HG02588 (cell line): ENCODE results near the gene TMEM150C.
"Not testable (repeated sequence)": the region's sequence is repeated elsewhere in the genome, so short reads cannot be mapped to it uniquely, and the experiment has no call there.

Source experiments
- ATAC-seq: cut with Tn5 transposase; IDR thresholded peaks from one replicate; pipeline ENCODE4 v1.9.1; 2021; ENCODE audit warnings: mild to moderate bottlenecking, moderate library complexity; ENCODE audit not compliant: unreplicated experiment

TMEM150C gene

DNA sequence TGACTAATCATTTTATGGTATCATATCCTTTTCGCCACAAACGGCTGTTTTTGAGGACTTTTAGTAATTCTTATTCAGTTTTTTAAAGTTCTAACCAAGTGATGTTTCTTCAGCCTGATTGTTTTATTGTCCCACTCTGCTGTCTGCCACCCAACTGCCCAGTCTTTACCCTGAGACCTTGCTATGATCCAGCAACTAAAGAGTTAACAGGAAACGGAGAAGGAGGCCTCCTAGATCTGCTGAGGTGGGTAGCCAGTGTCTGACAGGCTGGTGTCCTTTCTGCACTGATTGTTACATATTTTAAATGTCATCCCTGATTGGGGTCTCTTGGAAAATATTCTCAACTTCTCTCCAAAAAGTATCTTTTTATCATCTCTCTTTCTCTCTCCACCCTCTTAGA lies 7.9 kb upstream of the TMEM150C start:
- ATAC-seq, result no peak

DNA sequence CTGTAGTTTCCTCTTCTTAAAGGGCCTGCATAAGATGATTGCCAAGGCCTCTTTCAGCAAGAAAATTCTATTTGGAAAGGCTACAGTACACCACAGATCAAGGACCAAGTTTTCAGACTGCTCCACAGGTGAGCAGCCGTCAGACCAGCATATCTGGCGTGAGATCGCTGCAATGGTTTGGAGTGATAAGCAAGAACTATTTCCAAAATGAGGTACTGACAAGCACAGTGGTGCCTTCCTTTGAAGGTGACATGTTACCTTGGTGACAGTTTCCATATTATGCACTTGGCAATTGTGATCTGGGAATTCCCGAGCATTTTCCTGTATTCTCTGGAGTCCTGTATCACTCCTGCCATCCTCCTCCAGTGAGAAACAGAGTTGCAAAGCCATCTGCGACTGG lies 7.3 kb upstream of the TMEM150C start:
- ATAC-seq, result no peak

DNA sequence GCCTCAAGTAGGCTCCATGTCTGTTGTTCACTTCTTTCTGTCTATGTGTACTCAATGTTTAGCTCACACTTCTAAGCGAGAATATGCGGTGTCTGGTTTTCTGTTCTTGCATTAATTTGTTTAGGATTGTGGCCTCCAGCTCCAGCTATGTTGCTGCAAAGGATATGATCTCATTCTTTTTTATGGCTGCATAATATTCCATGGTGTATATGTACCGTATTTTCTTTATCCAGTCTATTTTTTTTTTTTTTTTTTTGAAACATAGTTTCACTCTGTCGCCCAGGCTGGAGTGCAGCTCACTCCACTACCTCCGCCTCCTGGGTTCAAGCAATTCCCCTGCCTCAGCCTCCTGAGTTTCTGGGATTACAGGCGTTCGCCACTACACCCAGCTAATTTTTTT lies 5.7 kb upstream of the TMEM150C start:
- ATAC-seq, result no peak

DNA sequence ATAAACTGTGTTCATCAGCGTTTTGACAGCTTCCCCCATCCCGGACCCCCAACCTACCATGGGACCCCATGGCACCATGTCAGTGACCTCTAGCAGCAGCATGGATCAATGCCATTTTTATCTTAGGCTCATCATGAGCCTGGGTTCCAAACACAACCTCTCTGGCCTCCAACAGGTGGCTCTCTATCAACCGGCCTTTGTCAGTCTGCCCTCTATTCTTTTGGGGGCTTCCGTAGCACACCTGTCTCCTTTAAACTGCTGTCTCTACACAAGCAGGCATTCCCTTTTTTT lies 721 bp upstream of the TMEM150C start:
- no peak for ATAC-seq

DNA sequence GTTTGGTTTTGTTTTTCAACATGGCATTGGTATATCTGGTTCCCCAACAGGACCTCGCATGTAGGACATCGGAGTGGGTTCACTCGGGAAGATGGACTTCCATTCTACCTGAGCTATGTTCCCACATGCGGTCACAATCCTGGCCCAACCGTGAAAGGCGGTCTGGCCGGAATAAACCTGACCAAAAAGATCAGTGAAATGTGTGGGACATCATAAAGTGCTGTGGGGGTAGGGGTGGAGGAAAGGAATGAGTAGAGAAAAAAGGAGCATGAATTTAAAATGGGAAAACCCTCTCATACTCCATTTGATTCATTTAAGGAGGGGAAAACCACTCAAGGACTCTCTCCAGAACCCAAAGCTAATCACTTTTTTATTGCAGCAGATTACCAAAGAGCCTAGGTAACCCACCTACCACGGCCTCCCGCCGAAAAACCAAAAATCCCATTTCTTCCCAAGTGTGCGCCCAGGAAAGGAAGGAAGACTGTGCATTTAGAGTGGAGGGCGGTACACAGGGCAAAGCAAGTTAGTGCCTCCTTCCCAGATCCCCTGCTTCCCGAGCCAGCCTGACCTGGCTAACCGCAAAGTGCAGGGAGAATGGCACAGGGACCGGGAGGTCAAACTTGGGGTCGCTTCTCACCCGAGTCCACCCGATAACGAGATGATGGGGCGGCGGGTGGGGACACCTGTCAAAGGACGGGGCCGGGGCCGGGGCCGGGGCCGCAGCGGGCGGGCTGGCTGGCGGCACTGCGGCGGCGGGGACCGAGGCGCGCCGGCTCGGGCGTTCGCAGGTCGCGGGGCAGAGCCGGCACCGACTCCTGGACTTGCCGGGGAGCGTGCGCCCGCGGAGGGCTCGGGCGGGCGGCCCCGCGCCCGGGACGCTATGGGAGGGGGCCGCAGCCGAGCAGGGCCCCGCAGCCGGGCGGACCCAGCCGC lies 669 bp downstream of the TMEM150C start:
- ATAC-seq, result no peak

DNA sequence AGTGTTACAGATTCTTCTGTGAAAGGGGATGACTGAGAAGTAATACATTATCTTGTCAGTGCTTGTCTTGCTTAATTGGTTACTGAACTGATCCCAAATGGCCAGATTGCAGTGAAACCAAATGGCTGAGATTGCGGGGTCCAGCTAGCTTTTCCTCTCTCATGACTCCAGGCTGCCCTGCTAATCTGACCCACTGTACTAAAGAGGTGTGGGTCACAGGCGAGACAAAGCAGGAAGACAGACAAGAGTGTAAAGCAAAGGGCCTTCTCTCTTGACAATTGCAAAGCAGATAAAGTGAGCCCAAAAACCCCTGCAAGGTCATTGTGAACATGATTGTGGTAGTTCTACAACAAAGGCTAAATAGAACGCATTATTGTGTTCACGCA lies 2.1 kb downstream of the TMEM150C start:
- no peak for ATAC-seq

DNA sequence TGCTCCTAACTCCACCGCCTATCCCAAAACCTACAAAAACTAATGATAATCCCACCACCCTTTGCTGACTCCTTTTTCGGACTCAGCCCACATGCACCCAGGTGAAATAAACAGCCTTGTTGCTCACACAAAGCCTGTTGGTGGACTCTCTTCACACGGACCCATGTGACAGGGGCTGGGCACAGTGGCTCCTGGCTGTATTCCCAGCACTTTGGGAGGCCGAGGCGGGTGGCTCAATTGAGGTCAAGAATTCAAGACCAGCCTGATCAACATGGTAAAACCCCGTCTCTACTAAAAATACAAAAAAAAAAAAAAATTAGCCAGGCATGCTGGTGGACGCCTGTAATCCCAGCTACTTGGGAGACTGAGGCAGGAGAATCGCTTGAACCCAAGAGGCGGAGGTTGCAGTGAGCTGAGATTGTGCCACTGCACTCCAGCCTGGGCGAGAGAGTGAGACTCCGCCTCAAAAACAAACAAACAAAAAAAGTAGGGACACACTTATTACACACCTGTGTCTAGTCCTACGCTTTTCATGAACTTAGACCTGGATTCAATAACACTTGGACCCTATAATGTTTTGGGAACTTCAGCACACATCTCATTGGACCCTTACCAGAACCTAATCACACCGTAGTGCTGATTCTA lies 2.6 kb downstream of the TMEM150C start:
- not testable (repeated sequence) for ATAC-seq

DNA sequence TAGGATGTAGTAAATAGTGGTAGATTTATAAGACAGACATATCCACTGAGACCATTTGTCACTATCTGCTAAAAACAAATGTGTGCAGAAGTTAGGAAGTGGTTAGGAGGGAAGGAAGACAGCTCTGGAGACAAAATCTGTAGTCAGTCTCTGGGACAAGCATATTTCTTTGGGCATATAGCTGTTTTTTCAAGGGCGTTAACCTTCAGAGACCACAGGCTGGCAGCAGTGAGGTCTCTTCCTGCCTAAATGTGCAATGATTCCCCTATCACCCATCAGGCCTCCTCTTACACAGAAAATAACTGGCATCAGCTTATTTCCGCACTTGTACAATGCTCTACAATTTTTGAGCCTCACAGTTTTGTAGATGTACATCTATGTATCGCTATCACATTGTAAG lies 6.5 kb downstream of the TMEM150C start:
- ATAC-seq, result no peak

DNA sequence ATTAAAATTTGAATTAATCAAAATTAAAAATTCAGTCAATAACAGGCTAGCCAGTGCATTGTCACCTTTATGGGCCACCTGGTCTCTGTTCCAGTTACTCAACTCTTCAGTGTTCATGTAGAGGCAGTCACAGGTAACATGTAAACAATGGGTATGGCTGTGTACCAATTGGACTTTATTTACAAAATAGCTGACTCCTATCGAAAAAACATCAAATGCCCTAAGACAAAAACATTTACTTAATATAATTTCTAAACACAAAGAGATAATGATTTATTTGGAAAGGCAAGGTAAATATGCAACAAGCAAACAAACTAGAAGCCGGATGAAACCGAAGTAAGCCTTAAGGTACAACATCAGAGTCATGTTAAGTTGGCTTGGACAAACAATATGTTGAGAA lies 8.8 kb downstream of the TMEM150C start:
- ATAC-seq, result no peak

DNA sequence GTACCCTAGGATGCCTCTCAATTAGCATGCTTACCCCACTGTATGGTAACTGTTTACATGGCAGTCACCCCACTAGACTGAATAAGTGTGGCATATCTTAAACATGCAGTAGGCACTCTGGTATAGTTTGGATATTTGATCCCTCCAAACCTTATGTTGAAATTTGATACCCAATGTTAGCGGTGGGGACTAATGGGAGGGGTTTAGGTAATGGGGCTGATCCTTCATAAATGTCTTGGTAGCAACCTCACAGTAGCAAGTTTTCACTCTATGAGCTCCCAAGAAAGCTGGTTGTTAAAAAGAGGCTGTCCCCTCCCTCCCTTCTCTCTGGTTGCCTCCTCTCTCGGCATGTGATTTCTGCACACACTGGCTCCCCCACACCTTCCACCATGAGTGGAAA lies 10.1 kb downstream of the TMEM150C start:
- no peak for ATAC-seq

DNA sequence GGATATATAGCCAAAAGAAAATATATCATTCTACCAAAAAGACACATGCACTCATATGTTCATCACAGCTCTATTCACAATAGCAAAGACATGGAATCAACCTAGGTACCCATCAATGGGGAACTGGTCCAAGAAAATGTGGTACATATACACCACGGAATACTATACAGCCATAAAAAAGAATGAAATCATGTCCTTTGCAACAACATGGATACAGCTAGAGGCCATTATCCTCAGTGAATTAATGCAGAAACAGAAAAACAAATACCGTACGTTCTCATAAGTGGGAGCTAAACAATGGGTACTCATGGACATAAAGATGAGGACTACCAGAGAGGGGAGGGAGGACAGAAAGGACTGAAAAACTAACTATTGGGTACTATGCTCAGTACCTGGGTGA lies 13.9 kb downstream of the TMEM150C start:
- not testable (repeated sequence) for ATAC-seq

DNA sequence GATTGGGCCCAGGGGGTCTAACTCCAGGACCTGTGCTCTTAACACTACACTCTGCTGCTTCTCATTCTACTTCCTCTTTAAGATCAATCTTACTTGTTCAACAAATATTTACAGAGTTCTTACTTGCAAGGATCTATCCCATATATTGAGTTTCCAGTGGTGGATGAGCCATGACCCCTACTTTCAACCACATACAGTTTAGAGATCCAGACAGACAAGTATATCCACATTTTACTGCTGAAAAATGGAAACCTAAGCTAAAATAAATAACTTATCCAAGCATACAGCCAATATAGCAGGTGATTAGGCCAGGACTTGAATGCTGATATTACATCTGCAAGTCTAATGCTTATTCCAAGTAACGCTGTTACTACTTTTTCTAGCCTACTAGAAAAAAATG lies 18.7 kb downstream of the TMEM150C start:
- ATAC-seq, result no peak

DNA sequence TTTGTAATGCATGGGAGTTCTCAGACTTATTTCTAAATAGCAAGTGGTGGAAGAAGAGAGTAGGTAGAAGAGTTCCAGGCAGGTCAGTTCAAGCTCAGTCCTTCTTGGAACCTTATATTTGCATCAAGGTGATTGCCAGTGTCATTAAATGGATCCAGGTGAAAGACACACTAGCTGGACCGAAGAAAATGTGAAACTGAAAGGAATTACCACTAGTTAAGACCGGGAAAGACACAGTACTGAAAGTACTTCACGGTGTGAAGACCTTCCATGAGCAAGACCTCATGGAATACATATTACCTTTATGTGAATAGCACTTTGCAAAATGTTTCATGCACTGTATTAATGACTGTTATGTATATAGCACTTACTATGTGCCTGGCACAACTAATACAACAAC lies 19.1 kb downstream of the TMEM150C start:
- ATAC-seq, result no peak

DNA sequence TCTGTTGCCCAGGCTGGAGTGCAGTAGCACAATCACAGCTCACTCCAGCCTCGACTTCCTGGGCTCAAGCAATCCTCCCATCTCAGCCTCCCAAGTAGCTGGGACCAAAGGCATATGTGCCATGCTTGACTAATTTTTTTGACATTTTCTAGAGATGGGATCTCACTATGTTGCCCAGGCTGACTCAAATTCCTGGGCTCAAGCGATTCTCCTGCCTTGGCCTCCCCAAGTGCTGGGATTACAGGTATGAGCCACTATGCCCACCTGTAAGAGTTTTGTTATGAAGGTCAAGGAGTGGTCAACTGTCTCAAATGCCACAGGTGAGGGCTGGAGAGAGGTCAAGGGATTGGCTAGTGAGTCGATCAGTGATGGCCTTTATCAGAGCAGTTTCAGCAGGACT lies 32.5 kb downstream of the TMEM150C start:
- ATAC-seq, result no peak

DNA sequence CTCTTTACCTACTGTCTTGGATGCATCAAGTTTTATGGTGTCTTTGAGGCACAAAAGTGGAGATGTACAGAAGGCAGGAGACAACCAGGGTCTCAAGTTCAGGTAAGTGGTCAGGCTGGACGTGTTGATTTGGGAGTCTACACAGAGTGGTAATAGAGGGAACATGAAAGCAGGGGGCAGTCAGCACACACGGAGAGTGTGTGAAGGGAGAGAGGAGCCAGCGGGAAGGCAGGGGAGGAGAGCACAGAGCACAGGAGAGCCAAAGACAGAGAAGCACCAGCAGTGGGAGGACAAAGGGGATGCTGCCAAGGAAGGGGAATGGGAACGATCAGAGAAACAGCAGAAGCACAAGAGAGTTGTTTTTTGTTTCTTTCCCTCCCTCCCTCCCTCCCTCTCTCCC lies 32.9 kb downstream of the TMEM150C start:
- ATAC-seq, result no peak

DNA sequence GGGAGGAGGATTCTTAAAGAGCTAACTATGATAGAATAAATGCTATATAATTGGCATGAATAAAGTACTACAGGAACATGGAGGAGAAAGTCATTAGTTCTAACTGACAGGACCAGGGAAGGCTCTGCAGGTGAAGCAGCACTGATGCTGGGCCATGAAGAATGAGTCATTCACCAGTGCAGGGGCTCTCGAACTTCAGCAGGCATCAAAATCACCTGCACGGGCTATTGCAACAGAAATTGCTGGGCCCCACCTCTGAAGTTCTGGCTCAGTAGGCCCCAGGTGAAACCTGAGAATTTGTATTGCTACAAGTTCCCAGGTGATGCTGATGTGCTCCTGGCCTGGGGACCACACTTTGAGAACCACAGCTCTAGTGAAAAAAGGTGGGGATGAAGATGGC lies 33.7 kb downstream of the TMEM150C start:
- ATAC-seq, result no peak

DNA sequence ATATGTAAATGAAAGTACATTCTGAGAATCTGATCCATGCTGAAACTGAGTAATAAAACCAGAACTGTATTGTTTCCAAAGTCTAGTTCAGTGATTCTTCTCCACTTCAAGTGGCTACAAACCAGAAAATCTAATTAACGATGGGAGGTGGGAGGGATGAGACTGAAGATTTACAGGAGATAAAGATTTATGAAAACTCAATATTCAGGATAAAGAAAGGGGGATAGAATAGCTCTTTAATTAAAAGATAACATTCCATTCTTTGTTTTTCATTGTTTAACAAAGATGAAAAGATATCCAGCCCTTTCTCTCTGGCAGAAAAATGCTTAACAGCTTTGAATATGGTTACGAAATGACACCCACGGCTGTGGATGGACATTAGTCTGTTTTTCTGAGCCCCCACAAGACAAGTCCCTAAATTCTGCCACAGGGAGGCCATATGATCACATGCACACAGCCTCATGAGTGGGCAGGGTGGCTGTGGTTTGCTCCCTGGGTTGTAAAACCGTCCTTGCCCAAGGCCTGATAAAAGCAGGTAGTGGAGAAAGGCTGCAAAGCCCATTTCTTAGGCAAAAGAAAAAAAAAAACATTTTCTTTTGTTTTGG lies 36.4 kb downstream of the TMEM150C start:
- no peak for ATAC-seq

DNA sequence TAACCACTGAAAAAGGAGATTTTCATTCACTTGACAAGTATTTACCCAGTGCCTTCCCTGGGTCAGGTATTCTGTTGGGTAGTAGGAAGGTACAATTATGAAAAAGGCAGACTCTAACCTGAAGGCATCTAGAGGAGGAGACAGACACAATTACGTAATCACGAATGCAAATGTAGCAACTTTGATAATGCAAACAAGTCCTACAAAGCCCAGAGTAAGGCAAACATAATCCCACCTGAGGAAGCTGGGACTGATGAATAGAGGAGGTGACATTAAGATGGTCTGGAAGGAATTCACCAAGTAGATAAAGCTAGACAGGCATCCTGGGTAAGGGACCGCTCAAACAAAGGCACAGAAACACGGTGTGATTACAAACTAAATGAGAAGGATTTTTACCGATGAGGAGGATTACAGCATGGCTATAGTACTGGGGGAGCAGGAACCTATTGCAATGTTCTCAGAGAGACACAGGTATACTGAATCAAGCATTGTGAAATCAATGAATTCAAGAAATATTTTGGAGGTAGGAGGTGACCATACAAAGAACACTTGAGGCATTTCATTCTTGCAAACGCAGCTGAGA lies 37.1 kb downstream of the TMEM150C start:
- ATAC-seq, result no peak

DNA sequence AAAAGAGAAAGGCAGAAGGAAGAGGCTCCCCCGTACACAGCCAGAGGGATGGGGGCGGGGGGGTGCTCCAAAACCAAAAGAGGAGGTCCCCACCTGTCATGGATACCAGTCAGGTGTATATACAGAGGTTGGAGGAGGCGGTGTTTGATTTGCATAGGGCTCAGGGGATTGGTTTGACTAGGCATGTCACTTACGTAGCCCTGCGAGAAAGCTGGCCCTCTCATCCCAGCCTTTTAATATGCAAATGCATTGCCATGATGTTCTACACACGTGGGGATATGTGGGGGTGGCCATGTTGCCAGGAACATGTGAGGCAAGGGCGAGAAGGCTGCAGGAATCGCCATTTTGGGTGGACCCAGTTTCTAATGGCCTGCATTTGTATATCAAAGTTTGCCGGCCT lies 38.6 kb downstream of the TMEM150C start:
- ATAC-seq, result no peak

DNA sequence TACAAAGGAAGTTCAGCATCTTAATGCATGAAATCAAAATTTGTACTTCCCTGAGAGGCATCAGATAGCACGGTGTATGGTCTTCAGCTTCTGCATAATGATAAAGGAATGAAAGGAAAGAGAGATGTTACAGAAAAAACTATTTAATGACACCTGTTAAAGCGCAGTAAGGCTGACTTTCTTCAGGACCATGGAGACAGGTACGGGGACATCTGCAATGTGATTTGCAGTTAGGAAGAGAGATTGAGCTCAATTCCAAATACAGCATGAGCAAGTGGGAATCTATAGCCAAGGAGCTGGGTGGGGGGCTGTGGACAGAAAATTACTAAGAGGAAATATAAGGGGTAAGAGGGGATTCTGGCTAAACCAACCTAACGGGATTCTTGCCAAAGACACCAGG lies 39.3 kb downstream of the TMEM150C start:
- ATAC-seq, result no peak

DNA sequence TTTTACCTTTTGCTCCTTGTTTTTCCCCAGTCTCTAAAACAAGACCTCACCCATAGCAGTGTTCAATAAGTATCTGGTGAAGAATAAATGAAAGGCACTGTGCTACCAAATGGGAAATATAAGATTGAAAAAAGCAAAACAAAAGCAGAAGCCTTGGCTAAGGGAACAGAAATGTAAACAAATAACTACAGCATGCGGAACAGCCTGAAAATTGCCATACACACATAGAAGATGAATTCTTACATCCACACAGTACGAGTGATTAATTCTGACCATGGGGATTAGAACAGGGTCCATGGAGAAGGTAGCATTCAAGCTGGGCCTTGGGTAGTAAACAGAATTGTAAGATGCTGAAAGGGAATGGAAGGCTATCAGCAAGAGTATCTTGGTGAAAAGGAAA lies 40.5 kb downstream of the TMEM150C start:
- ATAC-seq, result no peak

DNA sequence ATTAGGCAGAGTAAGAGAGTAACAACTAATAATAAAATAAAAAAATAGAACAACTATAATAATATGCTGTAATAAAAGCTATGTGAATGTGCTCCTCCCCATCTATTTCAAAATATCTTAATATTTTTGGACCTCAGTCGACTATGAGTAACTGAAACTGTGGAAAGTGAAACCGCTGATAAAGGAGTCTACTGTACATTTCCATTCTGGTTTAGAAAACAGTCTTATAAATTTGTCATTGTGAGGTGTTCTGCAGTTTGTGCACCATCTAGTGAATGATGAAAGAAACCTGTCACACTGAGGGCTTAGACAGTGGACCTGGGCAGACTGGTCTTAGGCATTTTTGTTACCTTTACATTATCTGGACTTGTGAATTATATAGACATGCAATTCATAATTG lies 42.0 kb downstream of the TMEM150C start:
- no peak for ATAC-seq
